ENCODE measurements around the gene OMA1.

GRCh38 chr1:58437623-58438022 lies 108.9 kb downstream of the OMA1 start:
- TF ChIP-seq CTCF (IDR thresholded peaks at IDR 0.05) = no peak
- no peak for TF ChIP-seq POLR2A (IDR thresholded peaks at IDR 0.05)

Measured in thyroid gland (tissue), 4 donors.